H1 (cell line): ENCODE measurements around the gene PMS2.

Source experiments
- CTCF ChIP-seq, 3 experiments: IDR thresholded peaks; 1 replicate in 2 of 3; 2 replicates in 1 of 3; pipeline versions ENCODE4 v1.5.1 to v1.6.1; 2011; ENCODE audit warnings: low read length in 3 of 3, mild to moderate bottlenecking in 3 of 3, inconsistent platforms in 2 of 3, low read depth in 1 of 3, moderate library complexity in 1 of 3; ENCODE audit not compliant: insufficient read depth in 1 of 3; ENCODE audit errors: control extremely low read depth in 1 of 3
- EZH2 ChIP-seq: fragments of 200-600 bp; sonication (generic); IDR thresholded peaks from 2 replicates; pipeline ENCODE4 v1.7.1; 2012; ENCODE audit warnings: low read depth, mild to moderate bottlenecking, moderate library complexity, low read length, inconsistent platforms; ENCODE audit not compliant: severe bottlenecking
- HDAC6 ChIP-seq: IDR thresholded peaks from one replicate; pipeline ENCODE4 v1.7.1; 2012; ENCODE audit warnings: low read depth, mild to moderate bottlenecking, inconsistent platforms, low read length, moderate library complexity
- KDM1A ChIP-seq: fragments of 200-600, 300-600 bp; sonication (generic); IDR thresholded peaks from 2 replicates; pipeline ENCODE4 v1.7.1; 2016; ENCODE audit warnings: mild to moderate bottlenecking, low read length, borderline replicate concordance
- MAFK ChIP-seq: IDR thresholded peaks from 2 replicates; pipeline ENCODE4 v1.6.1; 2012; ENCODE audit warnings: low read depth, mild to moderate bottlenecking, improper control_type of control experiment, low read length
- NANOG ChIP-seq: IDR thresholded peaks from 2 replicates; pipeline ENCODE4 v1.6.1; 2011; ENCODE audit warnings: low read length, low read depth, mild to moderate bottlenecking, inconsistent platforms; ENCODE audit not compliant: insufficient read depth, poor library complexity, severe bottlenecking
- POLR2A ChIP-seq, 2 experiments: IDR thresholded peaks; 1 replicate in 1 of 2; 2 replicates in 1 of 2; pipeline ENCODE4 v1.6.1; 2011; ENCODE audit warnings: low read depth in 2 of 2, low read length in 2 of 2, mild to moderate bottlenecking in 2 of 2; ENCODE audit errors: control extremely low read depth in 1 of 2
- SP2 ChIP-seq: IDR thresholded peaks from 2 replicates; pipeline ENCODE4 v1.6.1; 2012; ENCODE audit warnings: mild to moderate bottlenecking, low read length, inconsistent platforms

GRCh38 chr7:6030988-6031387, 22.1 kb upstream of the PMS2 start, which contains the start of gene ANKRD61:
- TF ChIP-seq EZH2 (no peak), CTCF (IDR thresholded peaks at IDR 0.05; ENCODE audit: control extremely low read depth in 1 of 3, insufficient read depth in 1 of 3, low read depth in 1 of 3, low read length in 3 of 3) (no peak), MAFK (no peak), KDM1A (no peak), SP2 (no peak), HDAC6 (no peak), NANOG (no peak), POLR2A (IDR thresholded peaks at IDR 0.05; ENCODE audit: control extremely low read depth in 1 of 2, low read depth in 2 of 2, low read length in 2 of 2) (no peak)
